HepG2 (cell line): Measurements from ENCODE around the gene PPFIA2. TPM values are rescaled to one million over a fixed set of nuclear protein-coding genes. Genes with fewer than 3 reads are reported as not detected.

Source experiments
- ATAC-seq: fragments of 200-7000 bp; cut with Tn5 transposase; 3 replicates; pipeline ENCODE4 v1.9.1; 2020; ENCODE audit warnings: mild to moderate bottlenecking, moderate library complexity
- BruUV-seq: library from RNA; stranded (reverse); fragments of 400-500 nt; replicated peaks from 2 replicates; lab custom pipeline; 2021; lab: Mats Ljungman, UMichigan
- CTCF ChIA-PET: fragments of 300-600 bp; formaldehyde crosslinking; extraction: SDS; loops from one replicate; lab custom pipeline; 2021; ENCODE audit warnings: low total read pairs, inconsistent platforms, low intra/inter-chr PET ratio; lab: Yijun Ruan, JAX
- POLR2A ChIA-PET: fragments of 350-600 bp; sonication (Branson Sonifier 250); formaldehyde crosslinking; loops from one replicate; lab custom pipeline; 2020; ENCODE audit warnings: antibody characterized with exemption, inconsistent platforms; lab: Yijun Ruan, JAX
- DNase-seq: peaks from one replicate; pipeline ENCODE4 v3.0.0-alpha.2; 2015; ENCODE audit warnings: low spot score
- FAIRE-seq: peaks from 3 replicates; lab custom pipeline; 2011; peaks lifted over from hg19 to GRCh38; lab: Jason Lieb, UNC
- H2AFZ ChIP-seq: one replicate; pipeline ENCODE4 v1.6.1; 2011; ENCODE audit warnings: low read length, inconsistent platforms
- H3K27ac ChIP-seq: fragments of 300-600 bp; 3 replicates; pipeline ENCODE4 v1.8.0; 2011; ENCODE audit warnings: mixed run types, mild to moderate bottlenecking, mixed read lengths, low read length, inconsistent platforms; ENCODE audit not compliant: insufficient read depth; ENCODE audit errors: extremely low read length
- H3K27me3 ChIP-seq, 2 experiments: fragments of 200-600 bp in 1 of 2; 2 replicates in 1 of 2; 3 replicates in 1 of 2; pipeline versions ENCODE4 v1.6.0 to v1.8.0; 2011; ENCODE audit warnings: low read length in 2 of 2, mild to moderate bottlenecking in 2 of 2, moderate library complexity in 2 of 2, inconsistent platforms in 1 of 2; ENCODE audit not compliant: insufficient read depth in 2 of 2, control insufficient read depth in 1 of 2
- H3K36me3 ChIP-seq, 2 experiments: fragments of 200-600 bp in 1 of 2; replicated peaks in 1 of 2; 2 replicates in 1 of 2; 3 replicates in 1 of 2; pipeline versions ENCODE4 v1.5.1 to v1.8.0; 2011; ENCODE audit warnings: low read length in 2 of 2, inconsistent platforms in 1 of 2; ENCODE audit not compliant: insufficient read depth in 2 of 2, control insufficient read depth in 1 of 2
- H3K4me1 ChIP-seq: 2 replicates; pipeline ENCODE4 v1.5.1; 2012; ENCODE audit warnings: low read length, inconsistent platforms; ENCODE audit not compliant: insufficient read depth
- H3K4me2 ChIP-seq: 2 replicates; pipeline ENCODE4 v1.6.0; 2011; ENCODE audit warnings: low read depth, low read length, inconsistent platforms
- H3K4me3 ChIP-seq, 3 experiments: fragments of 200-600 bp in 1 of 3; sonication (generic), shearing (Covaris generic) in 1 of 3; replicated peaks in 1 of 3; 2 replicates each; pipeline ENCODE4 v1.5.1; 2011 to 2016; ENCODE audit warnings: low read length in 3 of 3, inconsistent platforms in 2 of 3, low read depth in 2 of 3, mild to moderate bottlenecking in 2 of 3, control low read depth in 1 of 3, mixed read lengths in 1 of 3; ENCODE audit not compliant: insufficient read depth in 1 of 3
- H3K79me2 ChIP-seq: one replicate; pipeline ENCODE4 v1.6.1; 2011; ENCODE audit warnings: low read length, inconsistent platforms; ENCODE audit not compliant: insufficient read depth
- H3K9ac ChIP-seq: 2 replicates; pipeline ENCODE4 v1.6.0; 2011; ENCODE audit warnings: mild to moderate bottlenecking, low read depth, low read length, inconsistent platforms; ENCODE audit not compliant: insufficient read depth
- H3K9me3 ChIP-seq: 2 replicates; pipeline ENCODE4 v1.5.1; 2012; ENCODE audit warnings: mild to moderate bottlenecking, low read length
- H4K20me1 ChIP-seq: 2 replicates; pipeline ENCODE4 v1.6.0; 2011; ENCODE audit warnings: inconsistent platforms, mild to moderate bottlenecking, low read length, moderate library complexity; ENCODE audit not compliant: insufficient read depth
- CEBPG ChIP-seq: IDR thresholded peaks from 2 replicates; pipeline ENCODE4 v1.6.1; 2016
- DZIP1 ChIP-seq: sonication (generic); formaldehyde crosslinking; IDR thresholded peaks from 2 replicates; pipeline ENCODE4 v1.5.0; 2020; ENCODE audit warnings: mild to moderate bottlenecking, missing genetic modification reagents
- PLRG1 ChIP-seq: fragments of 450-650 bp; conservative IDR thresholded peaks from 2 replicates; pipeline ENCODE4 v1.6.1; 2016
- RFX3 ChIP-seq: IDR thresholded peaks from 2 replicates; pipeline ENCODE4 v1.6.1; 2016; ENCODE audit warnings: missing biosample characterization, missing genetic modification reagents
- RORA ChIP-seq: sonication (generic); formaldehyde crosslinking; IDR thresholded peaks from 2 replicates; pipeline ENCODE4 v1.5.0; 2020; ENCODE audit warnings: mild to moderate bottlenecking, missing genetic modification reagents, moderate library complexity
- SOX13 ChIP-seq, 3 experiments: fragments of 450-650 bp in 1 of 3; sonication (generic) in 1 of 3; formaldehyde crosslinking in 1 of 3; IDR thresholded peaks in 2 of 3; conservative IDR thresholded peaks in 1 of 3; 2 replicates each; pipeline versions ENCODE4 v1.5.0 to v1.6.1; 2016 to 2020; ENCODE audit warnings: antibody characterized with exemption in 1 of 3, mild to moderate bottlenecking in 1 of 3, missing compliant biosample characterization in 1 of 3, missing genetic modification reagents in 1 of 3, moderate library complexity in 1 of 3
- THAP9 ChIP-seq: sonication (generic); formaldehyde crosslinking; IDR thresholded peaks from 2 replicates; pipeline ENCODE4; 2020; ENCODE audit warnings: missing genetic modification reagents, mild to moderate bottlenecking, borderline replicate concordance
- U2AF1 ChIP-seq: fragments of 200-400 bp; formaldehyde crosslinking; optimal IDR thresholded peaks from 2 replicates; pipeline ENCODE3; 2017; ENCODE audit warnings: mild to moderate bottlenecking, low read depth, low read length
- ZKSCAN1 ChIP-seq: fragments of 150-350 bp; IDR thresholded peaks from 2 replicates; pipeline ENCODE4 v1.6.1; 2014; ENCODE audit warnings: low read length
- ZNF3 ChIP-seq: IDR thresholded peaks from 2 replicates; pipeline ENCODE4 v1.7.0; 2017; ENCODE audit warnings: inconsistent platforms
- ZNF451 ChIP-seq: sonication (generic); formaldehyde crosslinking; IDR thresholded peaks from 2 replicates; pipeline ENCODE4 v1.5.0; 2020; ENCODE audit warnings: mild to moderate bottlenecking, missing genetic modification reagents
- ZNF564 ChIP-seq: sonication (generic); formaldehyde crosslinking; IDR thresholded peaks from 2 replicates; pipeline ENCODE4 v1.8.1; 2023; ENCODE audit warnings: mild to moderate bottlenecking, missing genetic modification reagents
- ZNF577 ChIP-seq: sonication (generic); formaldehyde crosslinking; IDR thresholded peaks from 2 replicates; pipeline ENCODE4 v1.4.0; 2020; ENCODE audit warnings: mild to moderate bottlenecking, low read depth, missing genetic modification reagents, borderline replicate concordance
- ZNF75D ChIP-seq: sonication (generic); formaldehyde crosslinking; IDR thresholded peaks from 2 replicates; pipeline ENCODE4 v1.8.1; 2023; ENCODE audit warnings: missing genetic modification reagents, mild to moderate bottlenecking, borderline replicate concordance
- WGBS: methylation state at CpG from one replicate; pipeline ENCODE4 v1.1.6; 2017; ENCODE audit warnings: low lambda C conversion rate; 5-methylcytosine and 5-hydroxymethylcytosine counted together
- in situ Hi-C: cut with HindIII; loops from 2 replicates; pipeline ENCODE4 v1.10.0; 2017; ENCODE audit warnings: low pct_unique_long_range_greater_than_20kb; ENCODE audit not compliant: extremely low pct_ligation_motif_present
- intact Hi-C: fragments of 100-400 bp; cut with micrococcal nuclease; formaldehyde crosslinking; loops from one replicate; pipeline ENCODE4 v1.10.0; 2022; ENCODE audit not compliant: unreplicated experiment
- polyA plus RNA-seq, 8 experiments: library from polyadenylated mRNA; depleted of rRNA in 3 of 8; stranded (reverse) in 7 of 8; unstranded in 1 of 8; fragments of >200 nt; fragmentation: Illumina TruSeq in 4 of 8; extraction: Trizol in 4 of 8; gene quantifications; 2 replicates each; pipeline versions ENCODE4 v1.2.1 to v1.2.3, GENCODE V29; 2011 to 2016; ENCODE audit warnings: low read depth in 4 of 8, missing spikeins in 1 of 8, mixed read lengths in 1 of 8; ENCODE audit not compliant: insufficient read depth in 1 of 8
- total RNA-seq, 5 experiments: library from RNA; depleted of rRNA; stranded (reverse); fragments of >200 nt; fragmentation: Illumina TruSeq; extraction: Trizol; gene quantifications; 2 replicates each; pipeline ENCODE4 v1.2.3, GENCODE V29; 2016; ENCODE audit warnings: low read depth in 1 of 5
- TF ChIP-seq, protein P1 (sequence below): sonication (generic); formaldehyde crosslinking; IDR thresholded peaks from 2 replicates; pipeline ENCODE4 v1.5.0; 2020; ENCODE audit warnings: missing genetic modification reagents
- TF ChIP-seq, protein P2 (sequence below): sonication (generic); formaldehyde crosslinking; IDR thresholded peaks from 2 replicates; pipeline ENCODE4 v1.8.0; 2022; ENCODE audit warnings: missing genetic modification reagents, low read depth, mild to moderate bottlenecking, borderline replicate concordance

Gene PPFIA2
- total and polyA plus RNA-seq, 2 of the 13 experiments (the other 11 are each of a cell fraction or from before 2014, with no cell fraction given) = 0.05 TPM; not detected in 1

DNA sequence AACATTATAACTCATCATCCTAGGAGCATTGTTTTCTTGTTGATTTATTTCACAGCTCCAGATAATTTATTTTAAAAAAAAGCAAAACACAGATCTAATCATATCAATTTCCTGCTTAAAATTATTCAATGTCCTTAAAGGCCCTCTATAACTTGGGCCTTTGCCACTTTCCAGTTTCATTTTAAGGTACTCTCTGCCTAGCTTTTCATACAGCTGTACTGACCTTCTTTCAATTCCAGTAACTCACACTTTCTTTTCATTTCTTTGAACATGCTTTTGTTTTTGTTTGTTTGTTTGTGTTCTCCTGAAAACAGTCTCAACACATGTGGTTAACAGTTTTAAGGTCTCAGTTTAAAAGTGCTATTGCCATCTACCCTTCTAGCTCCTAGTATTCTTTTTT, 399.4 kb downstream of the PPFIA2 start (continued):
- TF ChIP-seq DZIP1 (CRISPR knock-in tag) (no peak), ZNF3 (no peak), ZNF564 (CRISPR knock-in tag) (no peak), ZNF75D (CRISPR knock-in tag) (no peak)
- TF ChIP-seq, protein P1, sequence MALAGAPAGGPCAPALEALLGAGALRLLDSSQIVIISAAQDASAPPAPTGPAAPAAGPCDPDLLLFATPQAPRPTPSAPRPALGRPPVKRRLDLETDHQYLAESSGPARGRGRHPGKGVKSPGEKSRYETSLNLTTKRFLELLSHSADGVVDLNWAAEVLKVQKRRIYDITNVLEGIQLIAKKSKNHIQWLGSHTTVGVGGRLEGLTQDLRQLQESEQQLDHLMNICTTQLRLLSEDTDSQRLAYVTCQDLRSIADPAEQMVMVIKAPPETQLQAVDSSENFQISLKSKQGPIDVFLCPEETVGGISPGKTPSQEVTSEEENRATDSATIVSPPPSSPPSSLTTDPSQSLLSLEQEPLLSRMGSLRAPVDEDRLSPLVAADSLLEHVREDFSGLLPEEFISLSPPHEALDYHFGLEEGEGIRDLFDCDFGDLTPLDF (CRISPR knock-in tag) = no peak
- TF ChIP-seq, all 625 proteins: peak for 0

DNA sequence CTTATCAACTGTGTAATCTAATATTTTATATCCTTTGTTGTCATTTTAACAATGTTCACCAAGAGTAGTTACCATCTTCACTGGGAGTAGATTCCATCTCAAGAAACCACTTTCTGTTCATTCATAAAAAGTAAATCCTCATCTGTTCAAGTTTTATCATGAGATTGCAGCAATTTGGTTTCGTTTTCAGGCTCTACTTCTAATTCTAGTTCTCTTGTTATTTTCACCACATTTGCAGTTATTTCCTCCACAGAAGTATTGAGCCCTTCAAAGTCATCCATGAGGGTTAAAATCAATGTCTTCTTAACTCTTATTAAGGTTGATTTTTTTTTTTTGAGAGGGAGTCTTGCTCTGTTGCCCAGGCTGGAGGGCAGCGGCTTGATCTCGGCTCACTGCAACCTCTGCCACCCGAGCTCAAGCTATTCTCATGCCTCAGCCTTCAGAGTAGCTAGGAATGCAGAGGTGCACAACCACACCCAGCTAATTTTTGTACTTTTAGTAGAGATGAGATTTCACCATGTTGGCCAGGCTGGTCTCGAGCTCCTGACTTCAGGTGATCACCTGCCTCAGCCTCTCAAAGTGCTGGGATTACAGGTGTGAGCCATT, 404.7 kb downstream of the PPFIA2 start:
- no TSS peak for BruUV-seq
- Histone ChIP-seq H3K9ac (no peak overlapping the region), H3K4me1 (no peaks in the 10 kb centered on the region), H3K27ac (no peak overlapping the region), H3K36me3 (no peaks in the 10 kb centered on the region), H3K79me2 (no peaks in the 10 kb centered on the region), H4K20me1 (no peaks in the 10 kb centered on the region), H3K4me2 (peak overlapping the region; percentile 29; the same call in 1 of the 2 replicates), H2AFZ (peak overlapping the region; percentile 11)
- DNase-seq = no peak
- WGBS = 35% methylated on average over 5 of the region's 5 CpGs
- POLR2A ChIA-PET = no interaction called here
- no peak for TF ChIP-seq ZNF451 (CRISPR knock-in tag)
- no peak for TF ChIP-seq ZNF577
- TF ChIP-seq CEBPG = no peak
- no peak for TF ChIP-seq ZKSCAN1
- TF ChIP-seq RORA = no peak
- no peak for TF ChIP-seq THAP9 (CRISPR knock-in tag)
- no peak for TF ChIP-seq RFX3 (CRISPR knock-in tag)
- no peak for TF ChIP-seq SOX13 (IDR thresholded peaks at IDR 0.05)
- TF ChIP-seq SOX13 (CRISPR knock-in tag; conservative IDR thresholded peaks at IDR 0.05 in 1 of 2, IDR thresholded peaks at IDR 0.05 in 1 of 2) = no peak
- TF ChIP-seq, protein P2, sequence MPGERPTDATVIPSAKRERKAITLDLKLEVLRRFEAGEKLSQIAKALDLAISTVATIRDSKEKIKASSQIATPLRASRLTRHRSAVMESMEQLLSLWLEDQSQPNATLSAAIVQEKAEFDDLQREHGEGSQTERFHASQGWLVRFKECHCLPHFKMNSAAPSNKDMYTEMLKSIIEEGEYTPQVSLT = no peak
- TF ChIP-seq PLRG1 = no peak
- no peak for TF ChIP-seq U2AF1
- TF ChIP-seq, all 625 proteins: peak for 0
- intact Hi-C loops (no loop called here), in situ Hi-C loops (no loop called here)
- ATAC-seq (no peak), FAIRE-seq (no peak)
- Histone ChIP-seq H3K9me3 (no peaks in the 10 kb centered on the region), H3K4me3 (no peak overlapping the region; a peak in 1 of 6 replicates), H3K27me3 (no peaks in the 10 kb centered on the region; a peak in 1 of 5 replicates)
- CTCF ChIA-PET = no interaction called here
